ENCODE results near the gene TCF19. TPM values are rescaled to one million over a fixed set of nuclear protein-coding genes. Genes with fewer than 3 reads are reported as not detected.
"Not testable (repeated sequence)": the region's sequence is repeated elsewhere in the genome, so short reads cannot be mapped to it uniquely, and the experiment has no call there.

TCF19 gene
- total RNA-seq, 1 donor from 2014 or later: 15.8 TPM

GRCh38 chr6:31183859-31184258 is 25.5 kb downstream of the TCF19 start:
- not testable (repeated sequence) for DNase-seq

GRCh38 chr6:31185695-31186051 is 27.3 kb downstream of the TCF19 start:
- not testable (repeated sequence) for DNase-seq

- DNase-seq: no peak
These were observed 27.8 kb downstream of the TCF19 start for GRCh38 chr6:31186052-31186734.

GRCh38 chr6:31187780-31188194 is 29.4 kb downstream of the TCF19 start:
- no peak for DNase-seq

GRCh38 chr6:31189223-31189622 is 30.8 kb downstream of the TCF19 start:
- not testable (repeated sequence) for DNase-seq

GRCh38 chr6:31190488-31190887 is 32.1 kb downstream of the TCF19 start:
- no peak for DNase-seq

GRCh38 chr6:31192431-31193105 is 34.2 kb downstream of the TCF19 start:
- peak; percentile 88 for DNase-seq

- DNase-seq: no peak
These were observed 34.8 kb downstream of the TCF19 start for GRCh38 chr6:31193206-31193605.

DNA sequence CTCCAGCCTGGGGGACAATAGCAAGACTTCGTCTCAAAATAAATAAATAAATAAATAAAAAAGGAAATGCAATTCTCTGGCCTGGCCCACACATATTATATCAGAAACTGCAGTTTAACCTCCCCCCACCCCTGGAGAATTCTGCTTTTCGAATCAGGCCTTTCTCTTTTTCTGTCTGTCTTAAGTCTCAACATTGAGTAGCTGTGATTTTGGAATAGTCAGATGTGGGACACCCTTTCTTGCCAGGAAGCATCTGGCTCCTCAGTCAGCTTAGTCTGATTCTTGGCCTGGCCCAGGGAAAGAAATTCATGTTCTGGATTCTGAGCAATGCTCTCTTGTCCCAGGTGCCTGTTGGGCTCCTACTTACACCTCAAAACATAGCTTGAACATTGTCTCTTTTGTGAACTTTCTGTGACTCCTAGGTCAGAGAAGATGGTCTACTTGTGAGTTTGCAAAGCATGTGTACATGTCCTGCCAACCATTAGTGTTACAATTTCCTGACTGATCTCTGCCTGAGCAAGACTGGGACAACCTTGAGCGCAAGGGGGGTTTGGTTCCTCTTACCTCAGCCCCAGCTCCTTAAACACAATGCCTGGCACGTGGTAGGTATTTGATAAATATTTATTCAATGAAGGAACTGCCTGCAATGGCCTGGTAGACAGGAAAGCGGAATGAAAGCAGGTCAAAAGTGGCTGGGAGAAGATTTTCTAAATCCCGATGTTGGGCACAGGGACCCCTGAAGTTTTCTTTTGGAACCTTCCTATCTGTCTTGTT is 35.9 kb downstream of the TCF19 start:
- no peak for DNase-seq

- DNase-seq: not testable (repeated sequence)
These were observed 37.1 kb downstream of the TCF19 start for GRCh38 chr6:31195308-31195979.

DNA sequence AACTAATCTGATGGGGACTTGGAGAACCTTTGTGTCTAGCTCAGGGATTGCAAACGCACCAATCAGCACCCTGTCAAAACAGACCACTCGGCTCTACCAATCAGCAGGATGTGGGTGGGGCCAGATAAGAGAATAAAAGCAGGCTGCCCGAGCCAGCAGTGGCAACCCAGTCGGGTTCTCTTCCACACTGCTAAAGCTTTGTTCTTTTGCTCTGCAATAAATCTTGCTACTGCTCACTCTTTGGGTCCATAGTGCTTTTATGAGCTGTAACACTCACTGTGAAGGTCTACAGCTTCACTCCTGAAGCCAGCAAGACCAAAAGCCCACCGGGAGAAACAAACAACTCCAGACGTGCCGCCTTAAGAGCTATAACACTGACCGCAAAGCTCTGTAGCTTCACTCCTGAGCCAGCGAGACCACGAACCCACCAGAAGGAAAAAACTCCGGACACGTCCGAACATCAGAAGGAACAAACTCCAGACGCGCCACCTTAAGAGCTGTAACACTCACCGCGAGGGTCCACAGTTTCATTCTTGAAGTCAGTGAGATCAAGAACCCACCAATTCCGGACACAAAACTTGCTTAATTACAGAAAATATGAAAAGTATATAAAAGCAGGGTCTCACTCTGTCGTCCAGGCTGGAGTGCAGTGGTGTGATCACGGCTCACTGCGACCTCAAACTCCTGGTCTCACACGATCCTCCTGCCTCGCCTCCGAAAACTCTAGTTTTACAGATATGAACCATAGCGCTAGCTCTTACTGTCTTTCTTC is 38.0 kb downstream of the TCF19 start:
- DNase-seq: not testable (repeated sequence)

DNA sequence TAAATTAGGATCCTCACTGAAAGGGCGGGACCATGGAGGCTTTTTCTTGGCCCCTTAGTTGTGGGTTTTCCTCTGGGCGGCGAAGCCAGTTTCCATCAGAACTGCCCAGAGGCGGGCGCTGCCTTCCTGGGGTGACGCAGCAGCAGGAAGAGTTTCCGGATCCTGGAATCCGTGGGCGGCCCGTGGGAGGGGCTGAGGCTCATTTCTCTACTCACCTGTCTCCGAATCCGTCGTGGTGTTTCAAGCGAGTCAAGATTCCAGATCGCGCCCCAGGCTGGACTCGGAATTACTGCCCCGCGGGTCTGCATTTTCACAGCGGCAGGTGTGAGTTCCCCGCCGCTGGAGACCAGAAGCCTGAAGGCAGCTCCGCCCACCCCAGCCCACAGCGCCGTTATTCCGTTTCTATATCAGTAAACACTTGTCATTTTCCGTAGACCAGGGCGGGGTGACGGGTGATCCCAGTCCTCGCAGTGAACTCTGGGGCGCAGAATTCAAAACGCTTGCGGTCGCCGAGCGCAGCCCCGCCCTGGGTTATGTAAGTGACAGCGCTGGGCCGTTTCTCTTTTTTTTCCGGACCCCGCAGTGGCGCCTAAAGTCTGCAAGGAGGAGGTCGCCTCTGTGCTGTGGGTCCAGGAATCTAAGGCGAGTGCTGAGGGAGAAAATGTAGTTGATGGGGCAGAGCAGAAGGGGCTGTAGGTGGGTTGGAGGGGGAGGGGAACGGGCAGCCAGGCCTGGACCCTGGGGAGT is 39.3 kb downstream of the TCF19 start:
- peak; percentile 85 for DNase-seq

DNA sequence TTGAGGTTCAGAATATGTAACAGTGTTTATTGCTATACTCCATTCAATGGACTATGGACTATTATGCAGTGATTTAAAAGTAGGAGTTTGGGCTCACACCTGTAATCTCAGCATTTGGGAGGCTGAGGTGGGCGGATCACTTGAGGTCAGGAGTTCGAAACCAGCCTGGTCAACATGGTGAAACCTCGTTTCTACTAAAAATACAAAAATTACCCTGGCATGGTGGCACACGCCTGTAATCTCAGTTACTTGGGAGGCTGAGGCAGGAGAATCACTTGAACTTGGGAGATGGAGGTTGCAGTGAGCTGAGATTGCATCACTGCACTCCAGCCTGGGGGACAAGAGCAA is 40.7 kb downstream of the TCF19 start:
- not testable (repeated sequence) for DNase-seq

DNA sequence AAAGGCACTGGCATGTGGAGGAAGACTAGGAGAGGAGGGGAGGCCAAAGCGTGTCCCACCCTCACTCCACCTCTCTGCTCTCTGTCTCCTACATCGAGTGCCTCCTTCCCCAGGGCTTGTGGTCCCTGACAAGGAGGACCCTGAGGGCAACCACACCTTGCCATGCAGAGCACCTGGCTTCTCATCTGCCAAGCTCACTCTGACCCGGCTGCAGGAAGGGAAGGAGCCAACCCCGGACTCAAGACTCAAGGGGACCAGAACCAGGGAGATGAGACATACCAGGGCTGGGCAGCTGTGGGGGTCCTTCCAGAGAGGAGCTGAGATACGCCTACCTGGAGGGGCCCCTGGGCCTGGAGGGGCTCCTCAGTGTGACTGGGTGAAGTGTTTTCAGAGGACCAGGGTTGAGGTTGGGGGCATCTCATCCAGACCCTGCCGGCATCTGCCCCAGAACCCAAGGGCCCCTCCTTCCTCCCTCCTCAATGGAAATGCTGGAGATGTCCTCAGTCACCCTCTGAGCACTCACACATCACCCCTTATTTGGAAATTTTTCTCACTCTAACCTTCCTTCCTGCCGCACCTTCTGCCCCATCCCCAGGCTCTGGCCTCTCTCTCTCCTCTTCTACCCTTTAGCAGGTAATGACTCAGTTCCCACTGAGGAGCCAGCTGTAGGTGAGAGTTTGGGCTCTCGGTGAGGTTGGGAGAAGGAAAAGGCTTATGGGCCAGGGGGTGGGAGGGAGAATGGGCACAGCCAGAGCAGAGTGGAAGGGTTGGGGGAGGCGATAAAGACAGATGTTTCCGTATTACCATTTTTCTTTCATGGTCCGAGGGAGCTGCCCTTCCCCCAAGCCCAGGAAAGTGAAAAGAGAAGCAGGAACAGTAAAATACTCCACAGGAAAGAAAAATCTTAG is 44.1 kb downstream of the TCF19 start:
- DNase-seq: peak; percentile 23

DNA sequence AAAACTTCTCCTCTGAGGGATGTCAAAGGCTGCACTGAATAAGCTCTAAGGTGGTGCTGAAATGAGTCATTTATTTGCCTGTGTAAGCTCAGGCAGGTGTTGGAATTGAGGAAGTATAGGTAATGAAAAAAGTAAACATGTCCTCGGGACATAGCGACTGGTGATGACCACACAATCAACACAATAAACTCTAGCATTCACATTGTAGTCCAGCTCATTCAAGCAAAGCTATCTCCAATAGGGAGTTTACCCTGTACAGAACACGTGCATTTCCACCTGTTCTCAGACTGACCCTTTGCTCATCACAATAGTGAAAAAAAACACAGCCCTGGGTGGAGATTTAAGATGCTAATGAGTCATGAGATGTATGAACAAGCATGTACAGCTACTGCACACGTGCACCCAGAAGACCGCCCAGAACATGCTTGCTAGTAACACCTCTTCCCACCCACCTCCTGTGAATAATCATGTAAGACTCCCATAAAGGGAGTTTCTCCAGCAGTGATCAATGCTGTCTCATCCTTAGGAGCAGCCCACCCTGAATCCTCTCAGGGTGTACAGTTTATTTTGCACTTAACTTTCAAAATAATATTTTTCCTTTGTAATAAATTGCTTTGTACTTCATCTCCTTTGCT is 45.1 kb downstream of the TCF19 start:
- peak; percentile 61 for DNase-seq

- DNase-seq: no peak
These were observed 46.4 kb downstream of the TCF19 start for GRCh38 chr6:31204751-31205145.

GRCh38 chr6:31205638-31206037 is 47.2 kb downstream of the TCF19 start:
- no peak for DNase-seq

- DNase-seq: no peak
These were observed 50.1 kb downstream of the TCF19 start for GRCh38 chr6:31208506-31208905.

GRCh38 chr6:31209137-31209536 is 50.7 kb downstream of the TCF19 start:
- DNase-seq: no peak

DNA sequence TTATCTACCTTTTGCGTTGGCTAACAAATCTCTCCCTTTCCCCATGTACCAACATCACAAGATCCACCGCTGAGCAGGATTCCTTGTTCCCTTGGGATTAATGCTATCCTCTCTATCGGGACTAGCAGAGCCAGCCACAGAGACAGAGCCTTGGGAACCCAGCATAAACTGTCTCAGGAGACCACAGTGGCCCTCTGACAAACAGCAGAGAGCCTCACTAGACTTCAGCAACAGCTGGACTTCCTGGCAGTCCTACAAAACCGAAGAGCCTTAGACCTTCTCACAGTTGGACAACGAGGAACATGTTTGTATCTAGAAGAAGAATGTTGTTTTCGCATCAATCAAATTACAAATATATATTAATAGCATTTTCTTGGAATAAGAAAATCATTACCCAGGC is 51.7 kb downstream of the TCF19 start:
- DNase-seq: no peak
